GM18870 (cell line): ENCODE data around the gene EPS15.
"Not testable (repeated sequence)": the region's sequence is repeated elsewhere in the genome, so short reads cannot be mapped to it uniquely, and the experiment has no call there.

ENCODE experiments used
- ATAC-seq: cut with Tn5 transposase; IDR thresholded peaks from one replicate; pipeline ENCODE4 v1.9.1; 2021; ENCODE audit warnings: moderate library complexity; ENCODE audit not compliant: unreplicated experiment

Gene EPS15

DNA sequence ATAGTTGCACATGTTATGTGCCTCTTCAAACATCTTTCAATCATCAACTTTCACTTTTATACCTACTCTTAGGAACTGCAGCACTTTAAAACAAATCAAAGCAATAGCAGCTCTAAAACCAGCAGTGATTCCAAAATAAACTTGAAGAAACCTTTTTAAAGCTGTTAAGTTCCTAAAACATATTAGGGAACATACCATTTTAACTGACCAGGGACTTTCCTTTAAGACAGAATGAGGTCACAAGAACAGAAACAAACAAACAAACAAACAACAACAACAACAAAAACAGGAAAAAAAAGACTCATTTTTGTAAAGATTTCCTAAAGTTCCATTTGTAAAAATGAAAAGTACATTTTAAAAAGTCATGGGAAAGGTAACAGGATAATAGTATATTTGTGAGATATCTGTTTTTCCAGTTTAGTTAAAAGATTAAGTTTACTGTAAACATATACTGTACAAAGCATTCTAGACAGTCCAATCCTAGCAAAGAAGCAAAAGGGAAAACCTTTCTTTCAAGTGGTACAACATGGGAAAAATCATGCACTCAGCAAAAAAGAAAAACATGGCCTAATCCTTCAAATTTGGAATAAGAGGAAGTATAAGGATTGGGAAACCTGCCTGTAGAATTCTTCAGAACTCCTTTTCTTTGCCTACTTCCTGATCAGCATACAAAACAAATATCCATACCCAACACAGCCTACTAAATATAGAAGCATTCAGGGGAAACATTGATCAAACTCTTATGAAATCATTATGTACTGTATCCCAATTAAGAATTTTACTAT lies 45.5 kb downstream of the EPS15 start:
- ATAC-seq: no peak

DNA sequence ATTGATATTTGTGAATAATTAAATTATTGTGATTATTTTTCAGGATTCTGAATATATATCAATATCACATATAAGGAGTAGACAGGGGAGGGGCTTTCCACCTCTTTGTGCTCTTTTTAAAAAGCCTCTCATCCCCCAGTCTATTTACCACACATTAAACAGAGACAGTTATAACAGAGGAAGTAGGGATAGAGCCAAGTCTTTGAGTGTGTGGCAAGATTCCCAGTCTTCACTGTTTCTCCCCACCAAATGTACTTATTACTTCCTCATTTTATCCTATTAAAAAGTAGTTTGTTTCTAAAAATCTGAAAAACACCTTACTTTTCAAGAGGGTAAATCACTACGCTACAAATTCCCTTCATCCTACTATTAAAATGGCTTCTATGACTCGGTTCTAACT lies 46.7 kb downstream of the EPS15 start:
- no peak for ATAC-seq

DNA sequence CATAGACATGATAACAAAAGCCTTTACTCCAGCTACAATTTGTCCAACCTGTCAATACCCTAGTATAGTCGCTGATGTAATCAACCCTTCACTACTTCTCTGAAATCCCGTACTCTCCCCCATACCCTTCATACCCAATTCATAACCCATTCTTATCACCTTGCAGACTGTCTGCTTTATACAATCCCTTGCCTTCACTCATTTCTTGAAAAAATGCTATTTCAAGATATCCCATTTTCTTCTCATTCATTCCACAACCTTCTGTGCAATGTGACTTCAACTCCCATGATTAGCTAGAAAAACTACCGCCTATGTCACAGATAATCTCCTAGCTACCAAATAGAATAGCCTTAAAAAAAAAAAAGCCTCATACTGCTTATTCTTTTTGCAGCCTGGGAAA lies 49.5 kb downstream of the EPS15 start:
- ATAC-seq: no peak

DNA sequence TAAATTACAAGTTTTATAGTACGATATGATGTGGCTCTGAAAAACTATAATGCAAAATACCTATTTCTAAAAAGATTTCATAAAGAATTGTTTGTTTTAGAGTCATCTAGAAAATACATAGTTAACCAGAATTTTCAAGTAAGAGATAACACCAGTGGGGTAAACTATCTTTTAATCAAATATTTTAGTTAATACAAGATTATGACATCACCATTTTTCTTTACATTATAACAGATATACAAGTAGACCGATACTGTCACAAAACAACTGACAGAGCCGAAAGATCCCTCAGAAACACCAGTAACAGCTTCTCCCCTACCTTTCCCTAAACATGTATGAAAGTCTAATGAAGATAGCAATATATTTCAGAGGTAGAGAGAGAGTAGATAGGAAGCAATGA lies 54.2 kb downstream of the EPS15 start:
- no peak for ATAC-seq

DNA sequence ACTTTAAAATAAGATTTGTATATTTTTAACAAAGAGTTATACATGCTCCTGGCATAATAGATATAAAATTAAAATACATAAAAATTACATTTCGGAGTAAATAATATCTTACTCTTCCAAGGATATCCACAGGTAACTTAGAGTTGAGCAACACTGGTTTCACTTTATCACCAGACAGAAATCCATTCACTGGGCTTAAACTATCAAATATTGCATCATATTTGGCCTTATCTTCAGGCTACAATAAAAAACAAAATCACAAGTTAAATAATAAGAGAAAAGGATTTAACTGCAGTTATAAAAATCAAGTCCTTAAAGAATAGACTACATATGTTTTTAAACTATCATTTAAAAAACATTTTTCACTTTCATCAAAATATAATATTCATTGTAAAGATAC lies 55.5 kb downstream of the EPS15 start:
- no peak for ATAC-seq

DNA sequence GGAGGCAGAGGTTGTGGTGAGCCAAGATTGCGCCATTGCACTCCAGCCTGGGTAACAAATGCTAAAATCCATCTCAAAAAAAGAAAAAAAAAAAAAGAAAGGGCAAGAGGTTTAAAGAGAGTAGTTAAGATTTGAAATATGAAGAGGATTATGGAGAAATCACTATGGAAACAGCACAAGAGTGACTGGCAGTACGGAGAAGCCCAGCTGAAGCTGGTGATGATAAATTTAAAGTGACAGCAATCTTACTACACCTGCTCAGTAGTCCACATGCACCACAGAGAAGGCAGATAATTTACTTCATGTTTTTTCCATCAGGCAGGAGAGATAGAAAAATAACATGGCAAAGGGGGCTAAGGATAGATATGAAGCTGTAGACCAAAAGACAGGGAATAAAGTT lies 56.8 kb downstream of the EPS15 start:
- ATAC-seq: not testable (repeated sequence)

DNA sequence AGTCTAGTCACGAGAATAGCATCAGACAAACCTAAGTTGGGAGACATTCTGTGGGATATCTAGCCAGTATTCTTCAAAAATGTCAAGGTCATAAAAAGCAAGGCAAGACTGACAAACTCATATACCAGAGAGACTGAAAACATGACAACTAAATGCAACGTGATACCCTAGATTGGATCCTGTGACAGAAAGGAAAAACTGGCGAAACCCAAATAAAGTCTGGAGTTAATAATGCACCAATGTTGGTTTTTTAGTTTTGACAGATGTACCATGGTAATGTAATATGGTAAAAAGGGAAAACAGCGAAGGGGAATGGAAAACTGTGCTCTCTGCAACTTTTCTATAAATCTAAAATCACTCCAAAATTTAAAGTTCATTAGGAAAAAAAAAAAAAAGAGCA lies 64.5 kb downstream of the EPS15 start:
- no peak for ATAC-seq

DNA sequence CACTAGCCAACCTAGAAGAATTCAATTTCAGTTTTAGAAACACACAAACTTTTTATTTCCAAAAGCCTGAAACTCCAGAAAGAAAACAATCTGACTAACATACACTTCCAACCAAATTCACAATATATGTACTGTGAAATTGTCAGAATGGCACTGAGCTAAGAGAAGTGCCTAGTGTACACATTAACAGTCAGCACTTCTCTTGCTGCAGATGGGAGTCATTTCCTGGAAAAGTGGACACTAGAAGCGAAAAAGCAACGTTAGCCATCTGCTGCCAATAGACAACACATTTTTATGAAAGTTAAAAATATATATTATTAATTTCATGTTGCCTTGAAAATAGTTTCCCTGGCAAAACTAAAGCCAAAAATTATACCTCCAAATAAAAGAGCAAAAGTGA lies 66.1 kb downstream of the EPS15 start:
- no peak for ATAC-seq

DNA sequence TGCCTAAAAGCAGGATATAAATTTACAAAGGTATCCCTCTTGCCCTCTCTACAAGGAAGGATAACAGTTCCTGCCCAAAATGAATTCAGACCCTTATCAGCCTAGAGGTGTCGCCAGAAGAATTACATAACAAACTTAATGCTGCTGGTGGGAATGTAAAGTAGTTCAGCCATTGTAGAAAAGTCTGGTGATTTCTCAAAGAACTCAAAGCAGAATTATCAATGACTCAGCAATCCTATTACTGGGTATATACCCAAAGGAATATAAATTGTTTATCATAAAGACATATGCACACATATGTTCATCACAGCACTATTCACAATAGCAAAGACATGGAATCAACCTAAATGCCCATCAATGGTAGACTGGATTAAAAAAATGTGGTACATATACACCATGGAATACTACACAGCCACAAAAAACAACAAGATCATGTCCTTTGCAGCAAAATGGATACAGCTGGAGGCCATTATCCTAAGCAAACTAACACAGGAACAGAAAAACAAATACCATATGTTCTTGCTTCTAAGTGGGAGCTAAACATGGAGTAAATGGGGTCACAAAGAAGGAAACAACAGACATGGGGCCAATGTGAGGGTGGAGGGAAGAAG lies 70.1 kb downstream of the EPS15 start:
- ATAC-seq: not testable (repeated sequence)

DNA sequence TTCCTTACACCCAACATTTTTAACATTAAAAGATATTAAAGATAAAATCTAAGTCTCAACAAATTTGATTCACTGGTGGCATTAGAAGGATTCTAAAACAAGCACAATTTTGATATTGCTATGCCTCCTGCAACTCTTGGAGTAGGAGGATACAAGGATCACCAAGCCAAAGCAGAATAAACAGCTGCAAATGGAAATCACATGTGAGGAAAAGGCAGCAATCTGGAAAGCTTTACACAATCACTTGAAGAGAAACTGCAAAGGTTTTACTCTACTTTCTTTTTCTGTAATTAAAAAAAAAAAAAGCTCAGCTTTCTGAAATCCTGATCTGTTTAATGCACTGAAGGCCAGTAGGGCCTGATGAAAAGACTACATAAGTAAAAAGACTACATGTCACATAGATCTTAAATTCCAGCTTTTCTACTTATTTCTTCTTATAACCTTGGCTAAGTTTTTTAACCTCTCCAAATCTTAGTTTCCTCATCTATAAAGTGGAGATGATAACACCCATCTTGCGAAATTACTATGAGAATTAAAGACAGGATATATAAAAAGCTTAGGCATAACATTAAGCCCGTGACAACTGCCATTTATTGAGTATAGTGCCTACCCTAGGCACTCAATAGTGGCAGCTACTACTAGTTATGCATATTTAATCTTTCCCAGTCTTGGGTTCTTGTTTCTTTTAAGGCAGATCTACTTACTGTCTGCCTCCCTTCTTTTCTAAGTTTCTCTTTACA lies 73.5 kb downstream of the EPS15 start:
- no peak for ATAC-seq

DNA sequence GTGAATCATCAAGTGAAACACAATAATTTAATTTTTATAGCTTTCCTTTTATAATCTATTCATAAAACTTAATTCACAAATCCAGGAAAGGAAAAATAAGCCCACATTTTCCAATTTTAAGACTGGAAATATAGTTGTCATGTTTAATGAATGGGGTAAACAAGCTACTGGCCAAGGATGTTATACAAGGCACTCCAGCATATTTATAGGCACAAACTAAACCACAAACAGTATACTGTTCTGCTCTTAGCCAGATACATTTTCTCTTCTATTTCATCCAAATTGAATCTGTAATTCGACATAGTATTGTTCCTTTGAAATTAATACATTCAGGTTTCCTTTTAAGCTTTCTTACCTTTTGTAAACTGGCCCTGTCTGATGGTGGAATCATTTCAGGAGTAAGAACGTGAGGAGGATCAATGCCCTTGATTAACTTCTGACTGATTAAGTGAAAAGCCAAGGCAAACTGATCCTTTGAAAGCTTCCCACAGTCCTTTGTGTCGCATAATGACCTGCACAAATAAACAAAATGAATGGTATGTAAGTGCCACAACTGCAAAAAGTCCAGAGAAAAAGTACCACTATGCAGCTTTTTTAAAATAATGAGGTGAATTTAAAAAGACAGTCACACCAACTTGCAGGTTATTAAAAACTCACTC lies 74.4 kb downstream of the EPS15 start:
- ATAC-seq: no peak

DNA sequence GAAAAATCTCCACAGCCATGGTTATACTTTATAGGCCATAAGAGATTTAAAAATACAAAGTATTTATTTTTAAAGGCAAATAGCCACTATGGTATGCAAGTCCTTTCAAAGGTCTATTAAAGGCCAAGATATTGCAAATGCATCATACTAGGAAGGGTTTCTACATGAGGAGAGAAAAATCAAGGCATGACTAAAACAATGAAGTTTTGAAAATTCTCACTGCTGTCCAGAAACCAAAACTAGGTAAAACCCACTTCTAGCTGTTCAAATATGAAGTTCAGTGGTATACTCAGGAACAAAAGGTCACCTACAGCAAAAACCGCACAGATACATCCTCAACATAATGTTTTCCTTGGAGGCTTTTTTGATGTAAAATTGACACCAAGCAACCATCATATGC lies 75.0 kb downstream of the EPS15 start:
- ATAC-seq: no peak

DNA sequence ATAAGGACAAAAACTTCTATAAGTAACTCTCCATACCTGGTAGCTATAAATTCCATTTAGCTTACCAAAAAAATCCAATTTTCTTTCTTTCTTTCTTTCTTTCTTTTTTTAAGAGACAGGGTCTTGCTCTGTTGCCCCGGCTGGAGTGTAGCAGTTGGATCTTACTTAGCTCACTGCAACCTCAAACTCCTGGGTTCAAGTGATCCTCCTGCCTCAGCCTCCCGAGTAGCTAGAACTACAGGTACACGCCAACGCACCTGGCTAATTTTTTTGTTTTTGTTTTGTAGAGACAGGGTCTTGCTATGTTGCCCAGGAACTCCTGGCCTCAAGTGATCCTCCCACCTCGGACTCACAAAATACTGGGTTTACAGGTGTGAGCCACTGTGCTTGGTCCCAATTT lies 75.5 kb downstream of the EPS15 start:
- no peak for ATAC-seq

DNA sequence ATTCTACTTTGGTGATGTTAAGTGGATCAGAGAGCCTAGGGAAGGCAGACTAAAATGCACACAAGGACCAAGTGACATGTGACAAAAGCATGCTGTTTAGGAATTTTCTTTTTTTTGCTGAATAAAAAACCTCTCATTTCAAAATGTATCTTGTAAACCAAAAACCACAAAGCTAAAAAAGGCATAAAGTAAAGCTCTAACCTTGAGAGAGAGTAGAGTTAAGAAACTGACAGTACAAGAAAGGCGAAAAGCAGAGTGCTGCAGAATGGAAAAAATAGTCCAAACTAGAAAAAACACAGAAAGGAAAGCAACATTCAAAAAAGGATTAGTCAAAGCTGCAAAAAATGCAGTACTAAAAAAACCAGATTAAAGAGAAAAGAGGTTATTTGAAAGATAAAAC lies 76.5 kb downstream of the EPS15 start:
- no peak for ATAC-seq

DNA sequence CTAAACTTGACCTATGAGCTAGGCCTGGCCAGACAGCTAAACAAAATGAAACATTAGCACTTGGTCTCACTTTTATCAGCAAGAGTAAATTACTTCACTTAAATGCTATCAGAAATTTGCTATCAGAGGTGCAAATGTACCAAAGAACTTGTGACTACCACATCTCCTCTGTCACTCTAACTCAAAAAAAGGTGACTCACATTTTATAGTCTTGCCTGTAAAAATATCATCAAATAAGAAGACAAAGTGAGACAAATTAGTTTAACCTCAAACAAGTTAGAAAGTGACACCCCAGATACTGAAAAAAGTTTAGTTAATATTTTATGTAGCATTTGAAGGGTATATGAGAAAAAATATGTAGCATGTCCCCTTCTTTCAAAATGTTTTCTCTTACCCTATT lies 76.9 kb downstream of the EPS15 start:
- no peak for ATAC-seq

DNA sequence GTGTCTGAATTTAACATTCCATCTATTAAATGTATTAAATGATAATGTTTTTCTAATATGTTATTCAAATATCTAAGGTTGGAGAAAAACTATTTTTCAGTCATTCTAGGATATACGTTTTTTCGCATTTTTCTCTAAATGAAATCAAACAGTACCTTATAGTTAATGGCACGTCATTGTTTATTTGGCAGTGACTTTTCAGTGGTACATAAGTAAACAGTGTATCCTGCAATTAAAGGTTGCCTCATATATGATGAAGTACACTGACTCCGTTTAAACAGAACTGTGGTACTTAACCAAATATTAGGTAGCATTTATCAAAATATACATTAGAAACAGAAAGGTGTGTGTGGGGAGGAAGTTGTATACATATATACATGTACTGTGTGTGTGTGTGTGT lies 79.2 kb downstream of the EPS15 start:
- ATAC-seq: no peak

DNA sequence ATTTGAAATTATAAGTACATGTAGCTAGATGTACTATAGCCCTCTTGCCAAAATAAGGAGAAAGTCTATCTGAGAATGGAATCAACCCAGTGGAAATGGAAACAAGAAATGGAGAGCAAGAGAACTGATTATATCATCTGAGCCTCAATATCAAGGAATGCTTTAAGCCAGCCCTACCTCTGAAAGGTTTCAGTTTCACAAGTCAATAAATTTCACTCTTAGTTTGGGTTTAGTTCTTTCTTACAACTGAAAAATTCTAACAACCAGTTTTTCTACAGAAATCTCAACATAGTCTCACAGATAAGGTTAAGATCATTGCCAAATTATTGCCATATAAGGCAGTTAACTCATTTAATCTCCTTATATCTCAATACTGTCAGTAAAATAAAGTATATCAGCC lies 80.0 kb downstream of the EPS15 start:
- no peak for ATAC-seq

DNA sequence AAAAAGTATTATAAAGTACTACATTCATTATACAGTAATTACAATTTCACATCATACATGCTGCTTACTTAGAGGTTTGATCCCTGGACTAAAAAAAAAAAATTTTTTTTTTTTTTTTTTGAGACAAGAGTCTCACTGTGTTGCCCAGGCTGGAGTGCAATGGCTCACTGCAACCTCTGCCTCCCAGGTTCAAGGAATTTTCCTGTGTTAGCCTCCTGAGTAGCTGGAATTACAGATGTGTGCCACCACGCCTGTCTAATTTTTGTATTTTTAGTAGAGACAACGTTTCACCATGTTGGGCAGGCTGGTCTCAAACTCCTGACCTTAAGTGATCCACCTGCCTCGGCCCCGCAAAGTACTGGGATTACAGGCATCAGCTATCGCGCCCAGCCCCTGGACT lies 81.7 kb downstream of the EPS15 start:
- ATAC-seq: not testable (repeated sequence)

DNA sequence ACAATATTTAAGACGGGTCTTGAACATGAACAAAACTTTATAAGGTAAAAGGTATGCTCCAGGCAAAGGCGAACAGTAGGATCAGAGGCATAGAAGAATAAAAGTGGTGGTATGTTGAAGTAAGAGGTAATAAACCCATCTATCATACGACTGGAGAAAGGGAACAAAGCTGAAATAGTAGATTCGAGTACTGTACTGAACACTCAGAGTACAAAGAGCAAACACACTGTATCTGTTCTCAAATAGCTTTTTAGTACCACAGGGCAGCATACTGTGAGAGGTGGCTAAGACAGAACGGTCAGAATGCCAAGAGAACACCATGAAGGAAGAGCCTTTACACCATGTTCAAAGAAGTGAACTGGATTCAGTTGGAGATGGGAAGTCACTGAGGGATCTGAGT lies 83.2 kb downstream of the EPS15 start:
- ATAC-seq: no peak

DNA sequence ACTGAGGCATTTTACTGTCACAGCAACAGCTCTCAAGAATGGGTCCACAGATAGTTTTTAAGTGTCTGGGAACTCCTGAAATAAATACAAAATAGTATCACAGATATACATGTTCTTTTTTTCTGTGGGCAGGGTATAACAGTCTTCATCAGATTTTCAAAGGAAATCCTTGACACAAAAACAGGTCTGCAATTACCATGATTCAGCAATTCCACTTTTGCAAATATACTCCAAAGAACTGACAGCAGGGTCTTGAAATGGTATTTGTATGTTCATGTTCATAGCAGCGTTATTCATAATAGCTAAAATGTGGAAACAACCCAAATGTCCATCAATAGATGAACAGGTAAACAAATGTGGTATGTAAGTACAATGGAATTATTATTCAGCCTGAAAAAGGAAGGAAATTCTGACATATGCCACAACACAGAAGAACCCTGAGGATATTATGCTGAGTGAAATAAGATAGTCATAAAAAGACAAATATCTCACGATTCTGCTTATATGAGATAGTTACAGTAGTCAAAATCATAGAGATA lies 85.0 kb downstream of the EPS15 start:
- no peak for ATAC-seq

DNA sequence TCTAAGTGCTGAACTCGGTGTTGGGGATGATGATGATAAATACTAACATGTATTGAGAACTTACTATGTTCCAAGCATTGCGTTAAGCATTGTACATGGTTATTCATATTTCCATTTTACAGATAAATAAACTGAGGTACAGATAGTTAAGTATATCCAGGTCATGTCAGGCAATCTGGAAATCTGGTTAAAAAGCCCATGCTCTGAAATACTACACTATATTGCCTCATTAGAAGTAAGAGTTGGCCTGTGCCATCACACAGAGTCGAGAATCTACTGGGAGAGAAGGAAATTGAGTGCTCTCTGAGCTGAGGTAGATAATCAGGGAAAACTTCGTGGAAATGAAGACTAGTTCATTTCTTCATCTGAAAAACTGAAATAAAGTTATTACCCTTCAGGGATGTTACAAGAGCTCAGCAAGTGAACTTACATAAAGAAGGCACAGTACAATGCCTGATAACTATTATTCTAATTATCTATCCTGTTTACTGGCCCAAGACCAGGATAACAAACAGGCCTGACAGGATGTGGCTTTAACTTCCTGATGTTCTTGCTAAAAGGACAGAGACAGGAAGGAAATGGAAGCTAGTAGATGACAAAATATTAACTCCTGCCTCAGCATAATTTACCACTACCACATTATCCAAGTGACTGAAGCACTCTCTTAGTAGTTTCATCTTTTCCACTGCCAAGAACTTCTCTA lies 85.6 kb downstream of the EPS15 start:
- ATAC-seq: no peak
